Measurements from ENCODE around the gene KCTD1.

- TF ChIP-seq, protein P1, sequence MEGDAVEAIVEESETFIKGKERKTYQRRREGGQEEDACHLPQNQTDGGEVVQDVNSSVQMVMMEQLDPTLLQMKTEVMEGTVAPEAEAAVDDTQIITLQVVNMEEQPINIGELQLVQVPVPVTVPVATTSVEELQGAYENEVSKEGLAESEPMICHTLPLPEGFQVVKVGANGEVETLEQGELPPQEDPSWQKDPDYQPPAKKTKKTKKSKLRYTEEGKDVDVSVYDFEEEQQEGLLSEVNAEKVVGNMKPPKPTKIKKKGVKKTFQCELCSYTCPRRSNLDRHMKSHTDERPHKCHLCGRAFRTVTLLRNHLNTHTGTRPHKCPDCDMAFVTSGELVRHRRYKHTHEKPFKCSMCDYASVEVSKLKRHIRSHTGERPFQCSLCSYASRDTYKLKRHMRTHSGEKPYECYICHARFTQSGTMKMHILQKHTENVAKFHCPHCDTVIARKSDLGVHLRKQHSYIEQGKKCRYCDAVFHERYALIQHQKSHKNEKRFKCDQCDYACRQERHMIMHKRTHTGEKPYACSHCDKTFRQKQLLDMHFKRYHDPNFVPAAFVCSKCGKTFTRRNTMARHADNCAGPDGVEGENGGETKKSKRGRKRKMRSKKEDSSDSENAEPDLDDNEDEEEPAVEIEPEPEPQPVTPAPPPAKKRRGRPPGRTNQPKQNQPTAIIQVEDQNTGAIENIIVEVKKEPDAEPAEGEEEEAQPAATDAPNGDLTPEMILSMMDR (IDR thresholded peaks at IDR 0.05), result no peak
- TF ChIP-seq POLR2A (IDR thresholded peaks at IDR 0.05), result no peak
Measured at GRCh38 chr18:26545335-26546123, 2.8 kb downstream of the KCTD1 start.
